ENCODE measurements around the gene WDR37. TPM values are rescaled to one million over a fixed set of nuclear protein-coding genes. Genes with fewer than 3 reads are reported as not detected.

WDR37 gene
- total RNA-seq, 1 donor from 2014 or later = 13.6 TPM

DNA sequence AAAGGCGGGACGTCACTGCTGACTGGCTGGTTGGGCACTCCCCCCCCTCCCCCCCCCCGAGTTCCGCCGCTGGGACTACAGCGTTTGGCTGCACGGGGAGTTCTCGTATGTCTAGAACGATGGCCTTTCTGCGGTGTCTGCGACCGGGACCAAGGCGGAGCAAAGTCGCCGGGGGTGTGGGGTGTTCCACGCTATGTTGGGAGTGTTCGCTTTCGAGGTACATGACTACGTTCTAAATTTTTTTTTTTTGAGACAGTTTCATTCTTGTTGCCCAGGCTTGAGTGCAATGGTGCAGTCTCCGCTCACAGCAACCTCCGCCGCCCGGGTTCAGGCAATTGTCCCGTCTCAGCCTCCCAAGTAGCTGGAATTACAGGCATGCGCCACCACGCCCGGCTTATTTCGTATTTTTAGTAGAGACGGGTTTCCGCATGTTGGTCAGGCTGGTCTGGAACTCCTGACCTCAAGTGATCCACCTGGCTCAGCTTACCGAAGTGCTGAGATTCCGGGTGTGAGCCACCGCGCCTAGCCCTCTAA is 6.7 kb upstream of the WDR37 start:
- Mint-ChIP-seq H3K4me3 (ENCODE audit: unreplicated experiment) (peak overlapping the region; percentile 87), H3K4me1 (ENCODE audit: unreplicated experiment) (peaks cover 53% of the 10 kb centered on the region), H3K27ac (ENCODE audit: unreplicated experiment) (peak overlapping the region; percentile 99), H3K9me3 (ENCODE audit: unreplicated experiment) (no peaks in the 10 kb centered on the region), H3K36me3 (ENCODE audit: unreplicated experiment) (peaks cover 15% of the 10 kb centered on the region), H3K27me3 (ENCODE audit: unreplicated experiment) (no peaks in the 10 kb centered on the region)
- TF ChIP-seq, protein P1, sequence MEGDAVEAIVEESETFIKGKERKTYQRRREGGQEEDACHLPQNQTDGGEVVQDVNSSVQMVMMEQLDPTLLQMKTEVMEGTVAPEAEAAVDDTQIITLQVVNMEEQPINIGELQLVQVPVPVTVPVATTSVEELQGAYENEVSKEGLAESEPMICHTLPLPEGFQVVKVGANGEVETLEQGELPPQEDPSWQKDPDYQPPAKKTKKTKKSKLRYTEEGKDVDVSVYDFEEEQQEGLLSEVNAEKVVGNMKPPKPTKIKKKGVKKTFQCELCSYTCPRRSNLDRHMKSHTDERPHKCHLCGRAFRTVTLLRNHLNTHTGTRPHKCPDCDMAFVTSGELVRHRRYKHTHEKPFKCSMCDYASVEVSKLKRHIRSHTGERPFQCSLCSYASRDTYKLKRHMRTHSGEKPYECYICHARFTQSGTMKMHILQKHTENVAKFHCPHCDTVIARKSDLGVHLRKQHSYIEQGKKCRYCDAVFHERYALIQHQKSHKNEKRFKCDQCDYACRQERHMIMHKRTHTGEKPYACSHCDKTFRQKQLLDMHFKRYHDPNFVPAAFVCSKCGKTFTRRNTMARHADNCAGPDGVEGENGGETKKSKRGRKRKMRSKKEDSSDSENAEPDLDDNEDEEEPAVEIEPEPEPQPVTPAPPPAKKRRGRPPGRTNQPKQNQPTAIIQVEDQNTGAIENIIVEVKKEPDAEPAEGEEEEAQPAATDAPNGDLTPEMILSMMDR (IDR thresholded peaks at IDR 0.05) = no peak
- DNase-seq (ENCODE audit: extremely low spot score, unreplicated experiment) = no peak

DNA sequence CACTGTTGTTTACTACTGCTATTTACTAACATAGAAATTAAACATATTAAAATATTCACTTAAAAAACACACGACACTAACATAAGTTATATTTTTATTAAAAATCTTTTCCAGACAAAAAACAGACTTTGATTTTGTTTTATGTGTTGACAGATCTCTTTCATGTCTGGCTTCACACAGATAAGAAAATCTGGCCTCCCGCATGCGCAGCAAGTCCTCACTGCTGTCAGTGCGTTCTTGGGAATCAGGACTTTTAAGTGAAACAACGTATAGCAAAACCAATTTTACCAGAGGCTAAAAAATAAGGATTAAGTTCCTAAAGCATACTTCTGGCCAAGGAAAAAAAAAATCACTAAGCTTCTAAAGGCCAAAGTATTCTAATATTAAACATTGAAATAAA is 6.0 kb upstream of the WDR37 start:
- Mint-ChIP-seq H3K27me3 (ENCODE audit: unreplicated experiment) (no peaks in the 10 kb centered on the region), H3K36me3 (ENCODE audit: unreplicated experiment) (peaks cover 13% of the 10 kb centered on the region), H3K4me1 (ENCODE audit: unreplicated experiment) (peaks cover 53% of the 10 kb centered on the region), H3K4me3 (ENCODE audit: unreplicated experiment) (peak overlapping the region; percentile 87), H3K9me3 (ENCODE audit: unreplicated experiment) (no peaks in the 10 kb centered on the region), H3K27ac (ENCODE audit: unreplicated experiment) (peak overlapping the region; percentile 99)
- DNase-seq (ENCODE audit: extremely low spot score, unreplicated experiment) = no peak
- TF ChIP-seq, protein P1 (IDR thresholded peaks at IDR 0.05) = no peak

DNA sequence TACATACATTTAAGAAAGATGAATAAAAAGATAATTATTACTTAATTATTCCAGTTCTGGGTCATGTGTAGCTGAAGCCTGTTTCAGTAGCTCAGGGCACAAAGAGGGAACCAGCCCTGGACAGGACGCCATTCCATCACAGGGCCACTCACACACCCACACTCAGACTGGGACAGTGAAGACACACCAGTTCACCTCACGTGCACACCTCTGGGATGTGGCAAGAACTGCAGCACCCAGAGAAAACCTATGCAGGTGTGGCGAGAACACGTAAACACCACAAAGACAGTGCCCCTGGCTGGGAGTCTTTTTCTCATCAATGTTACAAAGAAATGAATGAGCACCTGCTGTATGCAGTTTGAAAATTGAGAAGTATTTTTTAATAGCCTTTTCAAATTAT is 5.6 kb upstream of the WDR37 start:
- H3K4me1 Mint-ChIP-seq (ENCODE audit: unreplicated experiment) = peaks cover 54% of the 10 kb centered on the region
- peak overlapping the region; percentile 87 for H3K4me3 Mint-ChIP-seq (ENCODE audit: unreplicated experiment)
- H3K27me3 Mint-ChIP-seq (ENCODE audit: unreplicated experiment) = no peaks in the 10 kb centered on the region
- DNase-seq (ENCODE audit: extremely low spot score, unreplicated experiment) = no peak
- H3K36me3 Mint-ChIP-seq (ENCODE audit: unreplicated experiment) = peaks cover 13% of the 10 kb centered on the region
- TF ChIP-seq, protein P1 (IDR thresholded peaks at IDR 0.05) = no peak
- peak overlapping the region; percentile 62 for H3K27ac Mint-ChIP-seq (ENCODE audit: unreplicated experiment)
- H3K9me3 Mint-ChIP-seq (ENCODE audit: unreplicated experiment) = no peaks in the 10 kb centered on the region

DNA sequence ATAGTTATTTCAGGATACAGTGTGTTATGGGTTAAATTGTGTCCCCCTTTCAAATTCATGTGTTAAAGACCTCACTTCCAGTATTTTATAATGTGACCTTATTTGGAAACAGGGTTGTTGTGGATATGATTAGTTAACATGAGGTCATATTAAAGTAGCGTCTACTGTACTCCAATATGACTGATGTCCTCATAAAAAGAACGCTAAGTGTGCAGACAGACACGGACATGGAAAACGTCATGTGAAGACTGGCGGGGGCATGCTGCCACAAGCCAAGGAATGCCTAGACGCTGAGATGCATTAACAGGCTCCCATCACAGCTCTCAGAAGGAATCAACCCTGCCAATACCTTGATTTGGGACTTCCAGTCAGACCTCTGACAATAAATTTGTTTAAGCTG is 1.5 kb upstream of the WDR37 start:
- TF ChIP-seq, protein P1 (IDR thresholded peaks at IDR 0.05) = no peak
- peak overlapping the region; percentile 95 for H3K4me3 Mint-ChIP-seq (ENCODE audit: unreplicated experiment)
- no peak for DNase-seq (ENCODE audit: extremely low spot score, unreplicated experiment)
- no peaks in the 10 kb centered on the region for H3K9me3 Mint-ChIP-seq (ENCODE audit: unreplicated experiment)
- H3K27me3 Mint-ChIP-seq (ENCODE audit: unreplicated experiment) = no peaks in the 10 kb centered on the region
- H3K4me1 Mint-ChIP-seq (ENCODE audit: unreplicated experiment) = peaks cover 54% of the 10 kb centered on the region
- peaks cover 13% of the 10 kb centered on the region for H3K36me3 Mint-ChIP-seq (ENCODE audit: unreplicated experiment)
- H3K27ac Mint-ChIP-seq (ENCODE audit: unreplicated experiment) = peak overlapping the region; percentile 34

DNA sequence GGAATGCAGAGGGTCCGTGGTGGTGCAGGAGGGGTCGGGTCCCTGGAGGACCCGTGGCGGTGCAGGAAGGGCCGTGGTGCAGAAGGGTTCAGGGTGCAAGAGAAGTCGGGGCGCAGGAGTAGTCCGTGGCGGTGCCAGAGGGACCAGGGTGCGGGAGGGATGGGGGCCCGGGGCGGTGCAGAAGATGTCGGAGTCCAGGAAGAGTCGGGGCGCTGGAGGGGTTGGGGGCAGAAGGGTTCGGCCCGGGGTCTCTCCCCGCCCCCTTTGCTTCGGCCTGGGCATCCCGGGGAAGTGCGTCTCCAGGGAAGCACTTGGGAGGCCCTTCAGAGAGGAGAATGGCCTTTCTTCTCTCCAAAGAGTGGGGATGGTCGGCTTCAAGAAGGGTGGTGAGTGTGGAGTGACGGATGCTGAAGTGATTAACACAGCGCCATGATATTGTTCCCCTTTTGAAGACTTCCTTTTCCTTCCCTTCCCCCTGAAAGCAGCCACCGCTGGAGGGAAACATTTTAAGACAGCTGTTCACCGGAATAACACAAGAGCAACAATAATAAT is 997 bp downstream of the WDR37 start:
- Mint-ChIP-seq H3K4me3 (ENCODE audit: unreplicated experiment) (peak overlapping the region; percentile 87), H3K9me3 (ENCODE audit: unreplicated experiment) (no peaks in the 10 kb centered on the region), H3K36me3 (ENCODE audit: unreplicated experiment) (peaks cover 12% of the 10 kb centered on the region), H3K27me3 (ENCODE audit: unreplicated experiment) (no peaks in the 10 kb centered on the region), H3K27ac (ENCODE audit: unreplicated experiment) (peak overlapping the region; percentile 76), H3K4me1 (ENCODE audit: unreplicated experiment) (peaks cover 43% of the 10 kb centered on the region)
- TF ChIP-seq, protein P1 (IDR thresholded peaks at IDR 0.05) = no peak
- DNase-seq (ENCODE audit: extremely low spot score, unreplicated experiment) = no peak

Measured in osteocyte (in vitro differentiated cells).